ENCODE data around the gene KDM5D.

KDM5D gene

DNA sequence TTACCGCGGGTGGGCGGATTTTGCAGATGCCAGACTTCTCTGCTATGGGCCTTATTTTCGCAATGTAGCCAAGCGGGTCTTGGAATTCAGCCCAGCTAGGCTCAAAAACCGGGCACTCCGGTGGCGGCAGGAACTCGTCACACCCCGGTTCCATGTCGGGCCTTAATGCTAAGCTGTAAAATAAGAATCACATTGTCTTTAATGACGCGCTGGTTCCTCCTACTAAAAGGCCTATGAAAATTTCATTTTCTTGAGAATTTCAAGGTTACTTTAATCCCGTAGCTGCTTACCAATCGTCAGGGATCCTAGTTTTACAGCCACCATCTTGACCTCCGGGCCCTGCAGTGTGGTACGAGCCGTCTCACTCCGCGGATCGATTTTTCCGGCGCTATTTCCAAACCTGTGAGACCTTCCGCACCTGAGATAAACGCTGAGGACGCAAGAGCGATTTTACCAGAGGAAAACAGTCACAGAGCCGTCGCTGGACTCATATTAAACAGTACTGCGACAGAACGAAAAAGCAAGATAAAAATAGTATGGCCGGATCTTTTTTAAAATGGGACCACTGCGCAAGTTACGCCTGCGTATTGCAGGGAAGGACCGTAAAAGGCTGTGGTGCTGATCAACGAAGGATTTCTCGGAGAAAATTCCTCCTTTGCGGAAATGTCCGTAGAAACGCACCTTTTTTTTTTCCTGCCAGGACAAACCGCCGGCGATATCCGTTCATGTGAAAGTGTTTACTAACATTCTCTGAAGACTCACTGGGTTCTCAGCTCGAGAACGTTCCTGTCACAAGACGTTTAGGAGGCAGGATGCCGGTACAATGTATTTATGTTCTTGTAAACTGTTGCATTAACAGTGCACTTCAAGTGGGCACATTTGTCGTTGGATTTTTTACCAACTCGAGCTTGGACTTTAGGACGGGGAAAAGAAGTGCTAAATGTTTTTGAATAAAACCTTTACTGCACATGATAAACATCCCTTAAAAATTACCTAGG is at the start of gene KDM5D:
TSS of gene KDM5D (minus strand) at position 346 of the 998 bp plus-strand sequence. CDS start at position 154, 192 bp downstream.
- no peak for DNase-seq

GRCh38 chrY:19768375-19768774 is 23.8 kb upstream of the KDM5D start:
- DNase-seq = no peak

GRCh38 chrY:19743331-19743730 is 1.2 kb downstream of the KDM5D start:
- DNase-seq = no peak

DNA sequence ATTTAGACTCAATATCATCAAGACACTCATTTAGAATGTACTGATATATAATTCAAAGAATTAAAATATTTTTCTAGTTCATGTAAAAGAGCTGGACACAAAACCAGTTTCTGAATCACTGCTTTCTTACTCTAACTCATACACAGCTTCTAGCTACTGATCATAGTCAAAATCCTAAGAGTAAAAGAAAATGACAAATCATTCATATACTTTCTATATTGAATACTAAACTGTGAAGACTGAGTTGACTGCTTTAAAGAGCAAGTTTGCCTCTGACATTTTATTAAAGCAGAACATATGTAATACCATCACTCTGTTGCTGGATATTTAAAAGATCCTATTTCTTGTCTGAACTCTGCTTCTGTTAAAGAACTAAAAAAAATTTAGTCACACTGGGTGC is 2.4 kb downstream of the KDM5D start:
- DNase-seq = no peak

DNA sequence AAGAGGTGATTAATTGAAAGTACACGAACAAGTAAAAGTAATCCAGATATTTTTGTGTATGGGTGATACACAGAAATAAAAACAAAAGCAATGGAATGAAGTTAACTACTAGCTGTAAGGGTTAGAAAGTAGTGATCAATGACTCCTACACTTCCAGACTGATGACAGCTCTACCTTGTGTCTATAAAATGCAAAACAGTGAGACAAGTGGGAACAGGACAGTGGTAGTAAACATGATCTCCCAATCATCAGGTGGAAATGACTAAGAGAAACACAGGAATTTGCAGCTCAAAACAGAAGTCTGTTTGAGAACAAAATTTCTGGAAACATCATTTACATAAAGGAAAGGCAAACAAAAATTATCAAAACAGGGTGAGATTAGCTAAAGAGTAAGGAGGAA is 10.1 kb downstream of the KDM5D start:
- no peak for DNase-seq

- no peak for DNase-seq
Observed at GRCh38 chrY:19717950-19718349, 26.6 kb downstream of the KDM5D start.

DNA sequence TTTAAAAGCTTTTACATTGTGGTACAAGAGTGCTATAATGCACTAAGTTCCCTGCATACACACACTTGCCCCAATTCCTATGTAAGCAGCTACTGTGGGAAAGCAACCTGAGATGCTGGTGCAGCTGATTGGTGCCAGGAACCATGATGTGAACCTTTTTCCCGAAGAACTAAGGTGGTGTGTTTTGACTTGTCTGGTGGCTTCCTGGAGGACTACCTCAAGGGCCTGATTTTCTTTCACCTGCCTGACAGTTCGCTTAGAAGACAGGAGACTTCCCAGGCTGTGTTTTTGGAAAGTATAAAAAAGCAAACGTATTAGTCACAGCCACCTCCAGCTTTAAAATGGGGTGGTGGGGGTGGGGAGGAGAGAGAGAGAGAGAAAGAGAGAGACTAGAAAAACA is 27.4 kb downstream of the KDM5D start:
- DNase-seq = no peak

- DNase-seq = no peak
Observed at GRCh38 chrY:19715226-19715625, 29.3 kb downstream of the KDM5D start.

- no peak for DNase-seq
Observed at GRCh38 chrY:19713430-19713829, 31.1 kb downstream of the KDM5D start.

GRCh38 chrY:19706273-19706672 is 38.3 kb downstream of the KDM5D start:
- no peak for DNase-seq

GRCh38 chrY:19698495-19698894 is 46.0 kb downstream of the KDM5D start:
- no peak for DNase-seq

DNA sequence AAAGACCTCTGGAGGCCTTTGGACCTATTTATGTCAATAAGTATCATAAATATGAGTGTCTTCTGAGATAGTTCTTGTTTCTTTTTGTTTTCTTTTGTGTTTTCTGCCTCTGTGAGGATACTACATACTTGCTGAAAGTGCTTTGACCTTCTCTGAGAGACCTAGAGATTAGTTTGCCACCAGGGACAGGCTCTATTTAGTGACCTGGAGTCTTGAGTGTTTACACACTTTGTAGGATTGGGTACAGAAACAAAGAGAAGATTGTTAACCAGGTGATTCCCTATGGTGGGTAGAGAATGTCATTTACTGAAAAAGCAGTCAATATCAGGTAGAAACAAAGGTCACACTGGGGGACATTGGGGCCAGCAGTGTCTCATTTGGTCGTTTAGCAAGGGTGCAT is 63.7 kb downstream of the KDM5D start:
- no peak for DNase-seq
